ENCODE data around the gene NUDT22.

DNA sequence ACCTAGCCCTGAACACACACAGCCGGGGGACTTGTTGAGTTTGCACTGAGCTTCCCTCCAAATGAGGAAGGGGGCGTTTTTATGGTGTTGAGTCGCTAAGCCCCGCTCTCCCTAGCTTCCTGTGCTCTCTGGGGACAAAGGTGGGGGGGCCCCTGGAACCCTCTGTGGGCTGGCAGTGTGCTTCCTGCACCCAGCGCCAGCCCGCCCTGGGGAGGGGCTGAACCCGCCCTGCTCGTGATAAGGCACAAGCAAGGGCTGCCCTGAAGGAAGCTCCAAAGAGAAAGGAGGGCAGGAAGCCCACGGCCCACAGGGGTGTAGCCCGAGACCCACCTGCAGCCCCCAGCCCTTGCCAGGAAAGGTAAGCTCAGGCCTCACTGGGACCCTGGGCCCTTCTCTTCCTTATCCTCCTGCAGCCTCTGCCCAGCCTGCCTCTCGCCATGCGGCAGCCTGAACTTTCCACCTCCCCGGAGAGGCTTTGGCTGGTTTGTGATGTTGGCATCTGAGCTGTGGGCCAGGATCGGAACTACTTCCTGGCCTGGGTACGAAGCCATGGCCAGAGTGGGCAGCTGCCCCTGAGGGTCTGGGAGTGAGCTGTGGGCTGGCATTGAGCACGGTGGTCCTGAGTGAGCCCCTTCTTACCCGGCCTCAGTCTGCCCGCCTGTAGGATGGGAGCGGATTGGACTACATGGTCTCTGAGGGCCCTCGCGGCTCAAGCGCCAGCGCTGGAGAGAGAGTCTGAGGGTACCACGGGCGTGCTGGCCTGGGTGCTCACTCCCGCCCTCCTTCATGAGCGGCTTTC is 19.4 kb upstream of the NUDT22 start, which contains the start of gene FERMT3:
- TF ChIP-seq, protein P1, sequence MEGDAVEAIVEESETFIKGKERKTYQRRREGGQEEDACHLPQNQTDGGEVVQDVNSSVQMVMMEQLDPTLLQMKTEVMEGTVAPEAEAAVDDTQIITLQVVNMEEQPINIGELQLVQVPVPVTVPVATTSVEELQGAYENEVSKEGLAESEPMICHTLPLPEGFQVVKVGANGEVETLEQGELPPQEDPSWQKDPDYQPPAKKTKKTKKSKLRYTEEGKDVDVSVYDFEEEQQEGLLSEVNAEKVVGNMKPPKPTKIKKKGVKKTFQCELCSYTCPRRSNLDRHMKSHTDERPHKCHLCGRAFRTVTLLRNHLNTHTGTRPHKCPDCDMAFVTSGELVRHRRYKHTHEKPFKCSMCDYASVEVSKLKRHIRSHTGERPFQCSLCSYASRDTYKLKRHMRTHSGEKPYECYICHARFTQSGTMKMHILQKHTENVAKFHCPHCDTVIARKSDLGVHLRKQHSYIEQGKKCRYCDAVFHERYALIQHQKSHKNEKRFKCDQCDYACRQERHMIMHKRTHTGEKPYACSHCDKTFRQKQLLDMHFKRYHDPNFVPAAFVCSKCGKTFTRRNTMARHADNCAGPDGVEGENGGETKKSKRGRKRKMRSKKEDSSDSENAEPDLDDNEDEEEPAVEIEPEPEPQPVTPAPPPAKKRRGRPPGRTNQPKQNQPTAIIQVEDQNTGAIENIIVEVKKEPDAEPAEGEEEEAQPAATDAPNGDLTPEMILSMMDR (IDR thresholded peaks at IDR 0.05; ENCODE audit: low read depth, low read length) = no peak; the same call in 1 of the 2 replicates
- no peak for TF ChIP-seq EZH2phosphoT487 (IDR thresholded peaks at IDR 0.05; ENCODE audit: low read depth)

Measured in OCI-LY3 (cell line).